Measurements from ENCODE around the gene KLHL17. TPM values are rescaled to one million over a fixed set of nuclear protein-coding genes. Genes with fewer than 3 reads are reported as not detected.
A peak's percentile ranks its signal among the peaks of the same experiment; 100 is the strongest.

The KLHL17 gene
- polyA plus RNA-seq, 1 donor, result 6.8 TPM

DNA sequence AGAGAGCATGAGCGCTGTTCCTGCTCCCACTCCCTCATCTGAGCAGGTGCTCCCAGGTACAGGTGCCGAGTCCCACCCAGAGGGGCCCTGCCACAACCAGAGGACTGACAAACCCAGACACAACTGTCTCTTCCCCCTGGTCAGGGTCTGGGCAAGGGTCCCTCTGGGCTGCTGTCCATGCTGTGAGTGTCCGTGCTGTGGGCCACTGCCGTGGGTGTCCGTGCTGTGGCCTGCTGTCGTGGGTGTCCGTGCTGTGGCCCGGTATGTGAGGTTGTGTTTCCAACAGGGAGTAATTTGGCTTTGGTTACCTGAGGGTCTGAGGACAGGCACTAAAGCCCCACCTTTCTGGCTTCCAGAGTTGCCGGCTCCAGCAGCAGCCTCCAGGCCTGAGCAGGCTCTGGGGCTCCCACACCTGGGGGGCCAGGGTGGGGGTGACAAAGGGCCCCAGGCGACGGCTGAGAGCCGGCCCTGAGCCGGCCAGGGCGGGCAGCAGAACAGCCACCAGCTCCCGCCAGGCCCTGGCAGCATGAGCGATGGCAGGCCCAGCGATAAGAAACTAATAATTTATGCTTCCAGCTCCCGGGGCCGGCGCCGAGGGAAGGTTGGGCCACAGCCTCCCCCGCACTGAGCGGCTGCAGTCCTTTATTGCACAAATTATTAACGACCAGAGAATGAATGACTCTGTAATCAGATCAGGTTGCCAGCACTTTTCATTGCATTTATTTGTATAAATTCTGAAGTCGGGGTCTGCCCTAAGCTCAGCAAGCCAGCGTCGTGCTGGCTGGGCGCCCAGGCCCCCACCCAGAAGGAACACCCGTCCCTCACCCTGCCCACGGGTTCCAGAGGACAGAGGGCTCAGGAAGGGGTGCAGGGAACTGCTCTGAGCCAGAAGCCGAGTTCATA is 44.0 kb upstream of the KLHL17 start:
- Histone ChIP-seq H3K36me3 (ENCODE audit: control insufficient read depth, insufficient read depth, low read length) (no peaks in the 10 kb centered on the region), H3K27me3 (ENCODE audit: control insufficient read depth, insufficient read depth, low read length) (peaks cover 77% of the 10 kb centered on the region), H3K4me1 (ENCODE audit: control insufficient read depth, insufficient read depth, low read length) (peaks cover 42% of the 10 kb centered on the region), H3K27ac (ENCODE audit: low read length) (no peak overlapping the region), H3K9me3 (ENCODE audit: control insufficient read depth, low read depth, low read length) (peaks cover 14% of the 10 kb centered on the region), H3K4me3 (ENCODE audit: low read length) (no peak overlapping the region)
- DNase-seq, result peak in 1 of 2 donors; percentile 65
- no CpG with 5 or more reads among the region's 31 CpGs for WGBS (ENCODE audit: insufficient coverage, low lambda C conversion rate)

DNA sequence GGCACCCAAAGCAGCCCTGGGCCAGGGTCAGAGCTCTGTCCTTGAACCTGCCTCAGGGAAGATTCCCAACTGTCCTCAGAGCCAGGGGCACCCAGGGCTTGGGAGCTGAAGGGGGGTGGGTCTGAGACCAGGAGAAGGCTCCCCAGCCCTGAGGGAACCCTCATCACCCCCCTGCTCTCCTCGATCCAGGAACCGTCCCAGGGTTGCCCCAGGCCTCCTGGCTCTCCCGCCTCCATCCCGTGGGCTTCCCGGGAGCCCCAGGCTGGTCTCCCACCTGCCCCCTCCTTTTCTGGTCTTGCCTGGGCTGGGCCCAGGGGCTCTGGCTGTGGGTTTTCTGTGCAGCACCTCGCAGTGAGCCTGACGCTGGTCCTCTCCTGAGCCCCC is 43.3 kb upstream of the KLHL17 start:
- no peak overlapping the region for H3K4me3 ChIP-seq (ENCODE audit: low read length)
- peaks cover 14% of the 10 kb centered on the region for H3K9me3 ChIP-seq (ENCODE audit: control insufficient read depth, low read depth, low read length)
- DNase-seq, result no peak
- H3K4me1 ChIP-seq (ENCODE audit: control insufficient read depth, insufficient read depth, low read length), result peaks cover 39% of the 10 kb centered on the region
- no CpG with 5 or more reads among the region's 7 CpGs for WGBS (ENCODE audit: insufficient coverage, low lambda C conversion rate)
- no peaks in the 10 kb centered on the region for H3K36me3 ChIP-seq (ENCODE audit: control insufficient read depth, insufficient read depth, low read length)
- peaks cover 80% of the 10 kb centered on the region for H3K27me3 ChIP-seq (ENCODE audit: control insufficient read depth, insufficient read depth, low read length)
- H3K27ac ChIP-seq (ENCODE audit: low read length), result no peak overlapping the region

- WGBS (ENCODE audit: insufficient coverage, low lambda C conversion rate), result no CpG with 5 or more reads among the region's 22 CpGs
- DNase-seq, result no peak
- peaks cover 80% of the 10 kb centered on the region for H3K27me3 ChIP-seq (ENCODE audit: control insufficient read depth, insufficient read depth, low read length)
- H3K9me3 ChIP-seq (ENCODE audit: control insufficient read depth, low read depth, low read length), result peaks cover 14% of the 10 kb centered on the region
- peaks cover 34% of the 10 kb centered on the region for H3K4me1 ChIP-seq (ENCODE audit: control insufficient read depth, insufficient read depth, low read length)
- H3K36me3 ChIP-seq (ENCODE audit: control insufficient read depth, insufficient read depth, low read length), result no peaks in the 10 kb centered on the region
- H3K27ac ChIP-seq (ENCODE audit: low read length), result no peak overlapping the region
- H3K4me3 ChIP-seq (ENCODE audit: low read length), result no peak overlapping the region
Measured at GRCh38 chr1:917466-918091, 42.8 kb upstream of the KLHL17 start.

DNA sequence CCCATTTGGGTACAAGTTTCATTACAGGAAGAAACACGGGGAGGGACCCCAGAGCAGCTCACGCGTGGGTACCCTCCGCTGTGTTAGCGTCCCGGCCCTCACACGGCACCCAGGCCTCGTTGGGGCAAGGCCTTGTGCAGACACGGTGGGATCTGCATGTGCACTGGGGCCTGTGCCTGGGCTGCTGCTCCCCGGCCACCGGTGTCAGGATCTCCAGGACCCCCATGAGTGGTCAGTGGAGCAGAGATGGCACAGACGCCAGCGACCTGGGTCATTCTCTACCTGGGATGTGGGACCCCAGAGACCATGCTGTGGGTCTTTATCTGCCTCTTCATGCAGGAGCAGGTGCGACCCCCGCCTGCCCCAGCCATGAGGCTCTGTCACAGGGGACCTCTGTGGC is 42.0 kb upstream of the KLHL17 start:
- Histone ChIP-seq H3K4me1 (ENCODE audit: control insufficient read depth, insufficient read depth, low read length) (peaks cover 38% of the 10 kb centered on the region), H3K9me3 (ENCODE audit: control insufficient read depth, low read depth, low read length) (peaks cover 12% of the 10 kb centered on the region), H3K36me3 (ENCODE audit: control insufficient read depth, insufficient read depth, low read length) (no peaks in the 10 kb centered on the region), H3K27ac (ENCODE audit: low read length) (no peak overlapping the region), H3K4me3 (ENCODE audit: low read length) (no peak overlapping the region), H3K27me3 (ENCODE audit: control insufficient read depth, insufficient read depth, low read length) (peaks cover 81% of the 10 kb centered on the region)
- no CpG with 5 or more reads among the region's 15 CpGs for WGBS (ENCODE audit: insufficient coverage, low lambda C conversion rate)
- no peak for DNase-seq

- peaks cover 14% of the 10 kb centered on the region for H3K9me3 ChIP-seq (ENCODE audit: control insufficient read depth, low read depth, low read length)
- H3K27me3 ChIP-seq (ENCODE audit: control insufficient read depth, insufficient read depth, low read length), result peaks cover 79% of the 10 kb centered on the region
- H3K4me1 ChIP-seq (ENCODE audit: control insufficient read depth, insufficient read depth, low read length), result peaks cover 40% of the 10 kb centered on the region
- no CpG with 5 or more reads among the region's 6 CpGs for WGBS (ENCODE audit: insufficient coverage, low lambda C conversion rate)
- no peak overlapping the region for H3K27ac ChIP-seq (ENCODE audit: low read length)
- H3K4me3 ChIP-seq (ENCODE audit: low read length), result no peak overlapping the region
- DNase-seq, result no peak
- no peaks in the 10 kb centered on the region for H3K36me3 ChIP-seq (ENCODE audit: control insufficient read depth, insufficient read depth, low read length)
Measured at GRCh38 chr1:918843-919242, 41.5 kb upstream of the KLHL17 start.

GRCh38 chr1:919271-919872 is 41.0 kb upstream of the KLHL17 start:
- Histone ChIP-seq H3K9me3 (ENCODE audit: control insufficient read depth, low read depth, low read length) (peaks cover 14% of the 10 kb centered on the region), H3K4me1 (ENCODE audit: control insufficient read depth, insufficient read depth, low read length) (peaks cover 40% of the 10 kb centered on the region), H3K27me3 (ENCODE audit: control insufficient read depth, insufficient read depth, low read length) (peaks cover 75% of the 10 kb centered on the region), H3K4me3 (ENCODE audit: low read length) (no peak overlapping the region), H3K36me3 (ENCODE audit: control insufficient read depth, insufficient read depth, low read length) (no peaks in the 10 kb centered on the region), H3K27ac (ENCODE audit: low read length) (no peak overlapping the region)
- WGBS (ENCODE audit: insufficient coverage, low lambda C conversion rate), result no CpG with 5 or more reads among the region's 29 CpGs
- DNase-seq, result no peak

DNA sequence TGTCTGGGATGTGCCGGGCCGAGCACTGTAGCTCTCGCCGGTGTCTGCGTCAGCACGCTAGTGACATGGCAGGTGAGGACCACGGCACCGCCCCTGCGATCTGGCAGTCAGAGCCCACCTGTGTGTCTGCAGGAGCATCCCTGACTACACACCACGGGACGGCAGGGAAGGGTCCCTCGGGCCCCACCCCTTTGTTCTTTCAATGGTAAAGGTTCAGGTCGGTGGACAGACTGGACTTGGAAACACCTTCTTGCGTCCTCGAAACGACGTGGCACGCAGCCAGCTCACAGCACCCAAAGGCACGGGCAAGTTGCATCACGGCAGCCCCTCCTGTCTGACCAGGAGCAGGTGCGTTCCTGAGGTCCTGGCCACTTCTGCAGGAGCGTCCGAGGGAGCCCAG is 40.4 kb upstream of the KLHL17 start:
- WGBS (ENCODE audit: insufficient coverage, low lambda C conversion rate), result no CpG with 5 or more reads among the region's 23 CpGs

GRCh38 chr1:920521-920920 is 39.9 kb upstream of the KLHL17 start:
- DNase-seq, result no peak
- no peak overlapping the region for H3K4me3 ChIP-seq (ENCODE audit: low read length)
- peaks cover 80% of the 10 kb centered on the region for H3K27me3 ChIP-seq (ENCODE audit: control insufficient read depth, insufficient read depth, low read length)
- H3K27ac ChIP-seq (ENCODE audit: low read length), result no peak overlapping the region
- peaks cover 39% of the 10 kb centered on the region for H3K4me1 ChIP-seq (ENCODE audit: control insufficient read depth, insufficient read depth, low read length)
- peaks cover 14% of the 10 kb centered on the region for H3K9me3 ChIP-seq (ENCODE audit: control insufficient read depth, low read depth, low read length)
- no CpG with 5 or more reads among the region's 13 CpGs for WGBS (ENCODE audit: insufficient coverage, low lambda C conversion rate)
- no peaks in the 10 kb centered on the region for H3K36me3 ChIP-seq (ENCODE audit: control insufficient read depth, insufficient read depth, low read length)

More for the DNA sequence above, 40.4 kb upstream of the KLHL17 start:
- H3K36me3 ChIP-seq (ENCODE audit: control insufficient read depth, insufficient read depth, low read length), result no peaks in the 10 kb centered on the region
- H3K4me3 ChIP-seq (ENCODE audit: low read length), result no peak overlapping the region
- no peak for DNase-seq
- H3K9me3 ChIP-seq (ENCODE audit: control insufficient read depth, low read depth, low read length), result peaks cover 14% of the 10 kb centered on the region
- H3K4me1 ChIP-seq (ENCODE audit: control insufficient read depth, insufficient read depth, low read length), result peaks cover 40% of the 10 kb centered on the region
- H3K27ac ChIP-seq (ENCODE audit: low read length), result no peak overlapping the region
- H3K27me3 ChIP-seq (ENCODE audit: control insufficient read depth, insufficient read depth, low read length), result peaks cover 79% of the 10 kb centered on the region

- H3K36me3 ChIP-seq (ENCODE audit: control insufficient read depth, insufficient read depth, low read length), result no peaks in the 10 kb centered on the region
- H3K27ac ChIP-seq (ENCODE audit: low read length), result no peak overlapping the region
- no peak overlapping the region for H3K4me3 ChIP-seq (ENCODE audit: low read length)
- H3K9me3 ChIP-seq (ENCODE audit: control insufficient read depth, low read depth, low read length), result peaks cover 18% of the 10 kb centered on the region
- 74% methylated on average over 7 of the region's 38 CpGs for WGBS (ENCODE audit: insufficient coverage, low lambda C conversion rate)
- peaks cover 80% of the 10 kb centered on the region for H3K27me3 ChIP-seq (ENCODE audit: control insufficient read depth, insufficient read depth, low read length)
- DNase-seq, result peak; percentile 62 to 82
- peaks cover 34% of the 10 kb centered on the region for H3K4me1 ChIP-seq (ENCODE audit: control insufficient read depth, insufficient read depth, low read length)
Measured at GRCh38 chr1:921011-921837, 39.2 kb upstream of the KLHL17 start.

All from large intestine (tissue), 3 donors.